Hematopoietic multipotent progenitor cell treated with erythropoietin and hydrocortisone succinate and interleukin-3 and kit ligand, for 4 days (in vitro differentiated cells): ENCODE data around the gene SLCO3A1.

Experiments
- DNase-seq: peaks from one replicate; pipeline ENCODE4 v3.0.0-alpha.2; 2015

The SLCO3A1 gene

GRCh38 chr15:92076541-92076940 is 223.0 kb downstream of the SLCO3A1 start:
- DNase-seq: no peak

- peak; percentile 91 for DNase-seq
Observed at GRCh38 chr15:92077353-92078085, 224.0 kb downstream of the SLCO3A1 start.

- DNase-seq: no peak
Observed at GRCh38 chr15:92078270-92078669, 224.8 kb downstream of the SLCO3A1 start.

- peak; percentile 70 for DNase-seq
Observed at GRCh38 chr15:92079047-92079446, 225.5 kb downstream of the SLCO3A1 start.

GRCh38 chr15:92079647-92080255 is 226.2 kb downstream of the SLCO3A1 start:
- no peak for DNase-seq

GRCh38 chr15:92082006-92082843 is 228.7 kb downstream of the SLCO3A1 start:
- peak; percentile 84 for DNase-seq

- DNase-seq: no peak
Observed at GRCh38 chr15:92083190-92083589, 229.7 kb downstream of the SLCO3A1 start.

- DNase-seq: no peak
Observed at GRCh38 chr15:92087211-92087610, 233.7 kb downstream of the SLCO3A1 start.

- no peak for DNase-seq
Observed at GRCh38 chr15:92091155-92091734, 237.7 kb downstream of the SLCO3A1 start.

- DNase-seq: no peak
Observed at GRCh38 chr15:92092289-92093105, 239.0 kb downstream of the SLCO3A1 start.

- DNase-seq: peak; percentile 84
Observed at GRCh38 chr15:92095693-92096092, 242.2 kb downstream of the SLCO3A1 start.

- DNase-seq: peak; percentile 88
Observed at GRCh38 chr15:92097474-92098178, 244.1 kb downstream of the SLCO3A1 start.

GRCh38 chr15:92098869-92099268 is 245.4 kb downstream of the SLCO3A1 start:
- no peak for DNase-seq

- DNase-seq: no peak
Observed at GRCh38 chr15:92100301-92100700, 246.8 kb downstream of the SLCO3A1 start.

- DNase-seq: peak; percentile 20
Observed at GRCh38 chr15:92100751-92101150, 247.2 kb downstream of the SLCO3A1 start.

GRCh38 chr15:92101708-92102394 is 248.3 kb downstream of the SLCO3A1 start:
- no peak for DNase-seq

GRCh38 chr15:92102395-92102755 is 248.9 kb downstream of the SLCO3A1 start:
- DNase-seq: no peak

GRCh38 chr15:92104072-92104471 is 250.6 kb downstream of the SLCO3A1 start:
- DNase-seq: no peak

- no peak for DNase-seq
Observed at GRCh38 chr15:92105611-92106010, 252.1 kb downstream of the SLCO3A1 start.

GRCh38 chr15:92107510-92107909 is 254.0 kb downstream of the SLCO3A1 start:
- no peak for DNase-seq

- no peak for DNase-seq
Observed at GRCh38 chr15:92109191-92109873, 255.8 kb downstream of the SLCO3A1 start.
